NCI-H69 (cell line): ENCODE measurements around the gene TCEA3.

Experiments used
- DNase-seq: peaks from one replicate; lab custom pipeline; 2025; lab: John Stamatoyannopoulos, UW

The TCEA3 gene

DNA sequence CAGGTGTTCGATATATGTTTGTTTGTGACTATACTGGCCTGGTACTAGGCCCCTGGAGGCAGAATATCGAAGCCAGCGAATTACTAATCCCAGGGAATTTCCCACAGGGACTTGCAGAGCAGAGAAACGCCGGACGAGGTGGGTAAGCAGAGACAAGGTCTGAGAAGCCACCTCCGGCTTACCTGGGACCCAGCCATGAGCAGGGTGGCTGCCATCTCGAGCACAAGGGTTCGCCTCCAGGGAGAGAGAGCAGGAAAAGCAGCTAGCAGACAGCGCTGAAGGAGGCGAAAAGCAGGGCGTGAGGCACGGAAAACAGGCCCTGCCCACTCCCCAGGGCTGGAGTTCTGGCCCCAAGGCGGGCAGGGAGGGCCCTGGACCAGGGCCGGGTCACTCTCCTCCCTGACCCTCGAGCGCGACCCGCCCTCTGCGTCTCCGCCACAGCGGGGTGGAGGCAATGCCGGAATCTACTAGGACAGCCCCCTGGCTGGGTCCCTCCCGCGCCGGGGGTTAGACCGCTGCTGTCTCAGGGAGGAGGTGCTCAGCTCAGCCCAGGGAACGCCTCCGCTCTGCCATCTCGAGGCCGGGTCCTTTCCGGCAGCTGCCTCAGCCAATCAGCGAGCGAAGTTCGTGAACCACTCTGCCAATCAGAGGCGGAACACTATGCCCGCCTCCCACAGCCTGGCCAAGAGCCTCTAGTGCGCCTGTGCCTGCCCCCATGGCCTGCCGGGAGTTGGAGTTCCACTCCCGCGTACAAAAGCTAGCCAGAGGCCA, 56.6 kb downstream of the TCEA3 start:
- DNase-seq = peak; percentile 96

DNA sequence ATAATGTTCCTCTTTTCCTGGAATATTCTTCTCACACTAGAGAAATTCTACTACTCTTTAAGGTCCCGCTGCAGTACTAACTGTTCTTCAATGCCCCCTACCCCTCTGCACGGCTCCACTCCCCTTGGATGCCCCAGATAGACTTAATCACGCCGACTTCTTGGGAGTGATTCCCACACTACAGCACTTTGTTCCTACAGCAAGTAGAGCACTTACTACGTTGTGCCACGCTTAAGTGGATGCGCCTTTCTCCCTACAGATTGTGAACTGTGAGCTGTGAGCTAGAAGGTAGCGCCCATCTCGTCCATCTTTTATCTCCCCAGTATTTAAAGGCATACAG, 57.1 kb downstream of the TCEA3 start:
- no peak for DNase-seq

DNA sequence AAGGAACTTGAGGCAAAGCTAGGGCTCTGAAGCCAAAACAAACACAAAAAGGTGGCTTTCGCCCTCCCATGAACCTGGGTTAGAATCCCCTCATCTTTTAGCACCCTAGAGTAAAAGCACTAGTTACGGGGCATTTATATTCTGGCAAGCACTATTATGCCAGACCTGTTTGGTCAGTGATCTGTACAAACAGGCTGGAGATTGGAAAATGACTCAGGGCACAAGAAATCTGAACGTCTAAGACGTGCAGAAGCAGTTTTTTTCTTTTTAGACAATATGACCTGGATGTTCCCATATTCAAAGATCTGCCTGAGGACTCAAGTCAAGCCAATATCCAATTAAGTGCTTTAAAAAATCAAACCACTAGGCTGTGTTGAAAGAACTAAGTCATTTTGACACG, 58.0 kb downstream of the TCEA3 start:
- no peak for DNase-seq

DNA sequence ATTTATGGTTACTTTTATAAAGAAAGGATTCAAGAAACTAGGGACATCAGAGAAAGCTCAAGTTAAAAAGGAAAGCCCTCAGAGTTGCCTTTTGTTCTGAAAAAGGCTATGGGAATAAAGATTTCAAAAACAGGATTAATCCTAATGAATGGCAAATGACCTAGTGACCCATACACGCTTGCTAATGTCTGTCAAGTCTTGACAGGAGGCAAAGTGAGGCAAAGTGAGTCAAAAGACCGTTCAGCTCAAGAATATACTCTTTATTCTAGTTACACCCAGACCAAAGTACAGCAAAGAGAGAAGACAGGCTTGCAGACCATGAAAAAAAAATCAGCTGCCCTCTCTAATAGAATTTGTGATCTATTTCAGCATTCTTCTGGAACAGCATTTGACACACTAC, 58.4 kb downstream of the TCEA3 start:
- DNase-seq = no peak

DNA sequence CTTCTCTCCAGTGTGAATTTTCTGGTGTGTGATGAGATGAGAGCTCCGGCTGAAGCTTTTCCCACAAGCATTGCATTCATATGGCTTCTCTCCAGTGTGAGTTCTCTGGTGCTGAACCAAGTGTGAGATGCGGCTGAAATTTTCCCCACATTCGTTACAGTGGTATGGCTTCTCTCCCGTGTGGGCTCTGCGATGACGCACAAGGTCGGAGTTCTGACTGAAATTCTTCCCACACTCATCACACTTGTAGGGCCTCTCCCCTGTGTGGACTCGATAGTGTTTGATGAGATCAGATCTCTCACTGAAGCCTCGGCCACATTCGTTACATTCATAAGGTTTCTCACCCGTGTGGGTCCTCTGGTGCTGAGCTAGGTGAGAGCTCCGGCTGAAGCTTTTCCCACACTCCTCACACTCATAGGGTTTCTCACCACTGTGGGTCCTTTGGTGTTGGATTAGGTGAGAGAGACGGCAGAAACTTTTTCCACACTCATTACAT, 62.3 kb downstream of the TCEA3 start:
- DNase-seq = no peak

DNA sequence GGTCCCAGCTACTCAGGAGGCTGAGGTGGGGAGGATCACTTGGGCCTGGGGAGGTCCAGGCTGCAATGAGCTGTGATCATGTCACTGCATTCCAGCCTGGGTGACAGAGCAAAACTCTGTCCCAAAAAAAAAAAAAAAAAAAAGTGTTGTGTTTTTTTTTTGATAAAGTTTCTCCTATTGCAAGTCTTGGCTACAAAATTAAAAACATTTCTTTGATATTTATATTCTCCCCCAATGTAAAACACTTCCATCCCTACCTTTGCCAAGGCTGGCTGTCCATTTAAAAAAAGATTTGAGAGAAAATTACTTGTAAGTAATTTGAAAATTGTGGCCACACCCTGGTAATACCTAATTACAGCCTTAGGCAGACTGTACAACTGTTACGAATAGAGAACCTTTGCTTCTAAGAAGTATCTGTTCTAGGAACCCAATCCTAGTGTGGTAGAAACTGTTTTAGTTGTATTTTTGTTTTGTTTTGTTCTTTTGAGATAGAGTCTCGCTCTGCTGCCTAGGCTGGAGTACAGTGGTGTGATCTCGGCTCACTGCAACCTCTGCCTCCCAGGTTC, 66.2 kb downstream of the TCEA3 start:
- DNase-seq = no peak

DNA sequence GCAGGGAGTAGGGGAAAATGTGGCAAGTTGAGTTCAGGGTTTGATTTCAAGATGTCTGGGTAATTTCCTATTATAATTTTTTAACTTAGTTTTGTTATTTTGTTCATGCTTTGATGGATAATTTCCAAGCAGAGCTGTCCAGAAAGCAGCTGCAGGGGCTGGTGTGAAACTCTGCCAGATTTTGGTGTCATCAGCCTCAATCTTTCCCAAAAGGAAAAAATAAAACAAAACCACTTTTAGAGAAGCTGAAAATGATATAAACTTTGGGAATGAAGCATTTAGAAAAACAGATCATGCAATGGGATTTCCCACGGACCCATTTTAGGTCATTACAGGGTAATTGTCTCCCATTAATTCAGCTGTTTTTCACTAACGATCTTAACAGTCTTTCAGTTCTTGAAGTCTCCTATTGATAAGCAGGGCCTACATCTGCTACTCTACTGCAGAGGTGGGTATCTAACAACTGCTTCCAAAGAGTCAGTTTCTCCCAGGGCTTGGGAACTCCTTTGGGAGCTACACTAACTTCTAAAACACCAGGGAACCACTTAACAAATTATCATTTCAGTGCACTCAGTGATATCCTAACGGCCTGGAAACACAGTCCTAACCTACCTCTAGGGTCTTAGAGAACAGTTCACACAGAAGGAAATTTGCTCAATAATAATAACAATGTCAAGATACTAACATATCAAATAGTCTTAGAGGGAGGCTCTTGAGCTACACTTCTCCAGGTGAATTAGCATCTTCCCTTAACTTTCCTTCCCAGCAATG, 67.2 kb downstream of the TCEA3 start:
- DNase-seq = no peak

DNA sequence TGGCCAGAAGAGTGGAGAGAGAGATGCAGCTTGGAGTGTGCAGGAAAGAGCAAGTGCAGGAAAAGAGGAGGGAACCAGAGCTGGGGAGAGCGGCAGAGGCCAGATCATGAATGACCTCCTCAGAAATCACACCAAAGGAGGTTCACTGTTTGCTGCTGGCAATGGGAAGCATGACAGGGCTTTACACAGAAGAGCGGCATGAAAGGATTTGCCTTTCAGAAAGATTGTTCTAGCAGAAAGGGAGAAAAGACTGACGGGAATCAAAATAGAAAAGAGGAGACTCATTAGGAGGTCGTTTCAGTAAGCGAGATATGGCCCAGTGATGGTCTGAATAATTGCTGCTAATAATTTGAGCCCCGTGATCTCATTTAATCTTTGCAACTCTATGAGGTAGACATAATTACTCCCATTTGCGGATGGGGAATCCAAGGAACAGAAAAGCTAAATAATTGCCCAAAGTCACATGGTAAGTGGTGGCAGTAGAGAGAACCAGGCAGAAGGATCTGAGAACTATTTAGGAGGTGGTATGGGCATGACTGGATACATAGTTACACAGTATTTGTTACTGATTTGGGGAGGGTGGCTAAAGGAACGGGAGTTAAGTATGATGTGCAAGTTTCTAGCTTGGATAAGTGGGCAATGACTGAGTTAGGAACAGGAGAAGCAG, 67.9 kb downstream of the TCEA3 start:
- DNase-seq = no peak

DNA sequence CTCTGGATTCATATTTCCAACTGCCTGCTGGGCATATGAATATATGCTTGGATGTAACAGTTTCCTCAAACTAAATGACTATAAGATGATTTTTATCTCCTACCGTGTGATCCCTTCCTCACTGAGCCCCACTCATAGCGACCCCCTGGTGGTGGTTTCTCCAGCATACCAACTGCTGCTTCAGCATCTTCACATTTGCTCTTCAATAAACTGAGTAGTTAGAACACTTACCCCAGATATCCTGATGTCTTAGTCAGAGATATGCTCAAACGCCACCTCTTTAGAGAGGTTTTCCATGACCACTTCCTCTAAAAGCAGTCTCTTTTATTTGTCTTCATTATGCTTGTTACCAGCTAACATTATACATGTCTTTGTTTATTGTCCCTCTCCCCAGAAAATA, 70.3 kb downstream of the TCEA3 start:
- no peak for DNase-seq

DNA sequence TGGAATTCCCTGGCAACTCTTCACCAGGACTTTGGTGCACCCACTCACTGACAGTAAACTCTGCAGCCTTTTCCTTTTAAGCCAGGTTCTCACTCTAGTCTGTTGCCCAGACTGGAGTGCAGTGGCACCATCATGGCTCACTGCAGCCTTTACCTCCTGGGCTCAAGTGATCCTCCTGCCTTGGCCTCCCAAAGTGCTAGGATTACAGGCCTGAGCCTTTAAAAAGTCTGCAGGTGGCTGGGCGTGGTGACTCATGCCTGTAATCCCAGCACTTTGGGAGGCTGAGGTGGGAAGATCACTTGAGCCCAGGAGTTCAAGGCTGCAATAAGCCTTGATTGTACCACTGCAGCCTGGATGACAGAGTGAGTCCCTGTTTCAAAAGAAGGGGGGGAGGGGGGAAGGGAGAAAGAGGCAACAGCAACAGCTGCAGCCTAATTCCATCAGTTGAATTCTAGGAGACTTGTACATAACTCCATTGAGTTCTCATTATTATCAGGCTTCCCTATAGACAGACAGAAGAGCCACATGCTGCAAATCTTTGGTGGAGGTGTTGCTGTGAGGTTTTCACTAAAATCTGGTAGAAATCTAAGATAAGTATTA, 72.4 kb downstream of the TCEA3 start:
- DNase-seq = no peak

DNA sequence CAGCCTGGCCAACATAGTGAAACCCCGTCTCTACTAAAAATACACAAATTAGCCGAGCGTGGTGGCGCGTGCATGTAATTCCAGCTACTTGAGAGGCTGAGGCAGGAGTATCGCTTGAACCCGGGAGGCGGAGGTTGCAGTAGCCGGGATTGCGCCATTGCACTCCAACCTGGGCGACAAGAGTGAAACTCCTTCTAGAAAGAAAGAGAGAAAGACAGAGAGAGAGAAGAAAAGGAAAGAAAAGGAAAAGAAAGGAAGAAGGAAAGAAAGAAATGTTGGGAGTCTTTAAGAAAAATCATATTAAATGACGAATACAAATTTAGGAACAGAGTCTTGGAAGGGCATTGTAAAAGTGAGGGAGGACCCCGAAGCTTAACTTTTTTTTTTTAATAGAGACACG, 78.6 kb downstream of the TCEA3 start:
- no peak for DNase-seq

DNA sequence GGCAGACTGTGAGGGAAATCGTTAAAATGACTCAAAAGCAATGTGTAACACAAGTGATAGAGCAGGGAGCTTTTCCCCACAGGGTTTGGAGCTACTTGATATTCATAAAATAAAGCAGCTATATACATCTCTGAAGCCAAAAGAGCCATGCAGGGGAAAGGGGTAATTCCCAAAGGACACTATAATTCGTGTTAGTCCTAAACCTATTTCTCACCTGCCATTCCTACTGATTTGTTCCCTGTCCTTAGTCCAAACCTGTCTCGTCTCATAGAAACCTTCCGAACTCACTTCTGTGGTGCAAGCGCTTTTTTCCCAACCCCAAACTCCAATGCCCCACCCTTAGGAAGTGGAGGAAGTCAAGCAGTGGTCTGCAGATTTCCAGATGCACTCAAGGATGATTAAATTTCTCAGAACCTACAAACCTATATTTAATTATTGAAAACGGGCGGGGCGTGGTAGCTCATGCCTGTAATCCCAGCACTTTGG, 79.5 kb downstream of the TCEA3 start:
- peak; percentile 51 for DNase-seq

DNA sequence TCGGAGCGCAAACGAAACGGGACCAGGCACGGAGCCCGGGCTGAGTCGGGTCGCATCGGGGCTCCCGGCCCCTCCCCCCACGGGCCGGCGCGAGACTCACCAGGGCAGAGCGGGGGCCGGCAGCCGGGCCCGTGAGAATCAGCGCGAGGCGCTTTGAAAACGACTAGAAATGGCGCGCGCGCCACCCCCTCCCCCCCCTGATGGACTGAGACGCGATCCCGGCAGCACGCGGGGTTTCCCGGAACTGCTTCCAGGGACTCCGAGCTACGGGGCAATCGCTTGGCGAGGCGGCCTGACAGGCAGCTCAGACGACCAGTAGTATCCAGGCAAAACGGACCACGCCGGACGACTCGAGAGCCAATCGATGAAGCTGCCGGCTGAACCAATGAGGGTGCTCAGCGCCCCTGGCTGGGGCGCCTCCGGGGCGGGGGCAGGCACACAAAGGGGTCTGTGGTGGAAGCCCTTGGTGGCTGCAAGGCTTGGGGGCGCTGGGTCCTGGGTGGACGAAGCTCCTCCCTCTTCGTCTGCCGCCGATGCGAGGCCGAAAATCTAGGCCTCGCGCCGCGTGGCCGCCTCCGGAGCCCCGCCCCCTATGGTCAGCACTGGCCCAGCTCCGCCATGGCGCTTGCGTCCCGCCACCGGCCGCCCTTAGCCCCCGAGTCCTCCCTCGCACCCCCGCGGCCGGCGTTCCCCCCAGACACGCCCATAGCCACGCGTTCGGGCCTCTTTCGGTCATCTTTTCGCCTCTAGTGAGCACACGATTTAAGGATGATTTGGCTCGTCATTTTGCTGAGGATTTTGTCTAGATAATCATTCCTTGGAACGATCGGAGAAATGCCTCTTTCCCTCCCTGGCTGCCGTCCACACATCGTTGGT, 80.2 kb downstream of the TCEA3 start, which contains the start of gene HNRNPR:
HNRNPR (minus strand) TSS at position 174 of the 876 bp plus-strand sequence. CDS start 3,276 bp downstream, outside the sequence.
- peak; percentile 99 for DNase-seq

DNA sequence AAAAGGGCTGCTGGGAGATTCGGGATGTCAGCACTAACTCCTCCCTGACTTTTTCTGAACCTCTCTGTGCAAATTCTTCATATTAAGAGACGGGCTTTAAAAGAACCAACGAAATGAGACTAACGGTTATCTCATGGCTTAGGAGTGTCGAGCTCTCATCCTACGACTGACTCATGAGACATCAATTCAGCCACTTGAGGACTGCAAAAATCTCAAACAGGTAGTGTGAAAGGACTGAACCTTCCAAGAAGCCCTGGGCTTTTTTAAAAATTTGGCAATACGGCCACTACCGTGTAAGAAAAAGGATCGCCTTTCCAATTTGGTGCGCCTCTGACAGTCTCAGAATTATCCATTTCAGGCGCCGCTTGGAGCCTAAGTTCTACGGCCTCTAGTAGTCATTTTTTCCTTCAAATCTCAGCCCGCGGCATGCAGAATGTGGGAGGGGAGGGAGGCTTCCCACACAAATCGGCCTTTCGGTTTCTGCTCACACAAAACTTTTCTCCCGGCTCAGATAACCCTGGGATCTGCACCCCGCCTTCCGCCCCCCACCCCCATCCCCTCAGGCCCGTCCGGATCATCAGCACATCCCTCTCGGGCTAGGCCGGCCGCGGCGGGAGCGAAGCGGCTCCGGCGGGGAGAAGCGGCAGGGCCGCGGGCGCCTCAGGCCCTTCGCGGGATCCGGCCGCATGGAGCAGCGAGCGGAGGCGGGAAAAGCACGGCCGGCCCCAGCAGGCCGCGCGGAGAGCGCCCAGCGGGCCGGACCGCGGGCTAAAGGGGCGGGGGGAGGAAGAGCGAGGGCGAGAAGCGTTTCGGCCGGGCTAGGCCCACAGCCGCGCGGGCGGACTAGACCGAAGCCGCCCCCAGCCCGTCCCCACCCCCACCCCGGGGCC, 81.1 kb downstream of the TCEA3 start:
- DNase-seq = peak; percentile 82

DNA sequence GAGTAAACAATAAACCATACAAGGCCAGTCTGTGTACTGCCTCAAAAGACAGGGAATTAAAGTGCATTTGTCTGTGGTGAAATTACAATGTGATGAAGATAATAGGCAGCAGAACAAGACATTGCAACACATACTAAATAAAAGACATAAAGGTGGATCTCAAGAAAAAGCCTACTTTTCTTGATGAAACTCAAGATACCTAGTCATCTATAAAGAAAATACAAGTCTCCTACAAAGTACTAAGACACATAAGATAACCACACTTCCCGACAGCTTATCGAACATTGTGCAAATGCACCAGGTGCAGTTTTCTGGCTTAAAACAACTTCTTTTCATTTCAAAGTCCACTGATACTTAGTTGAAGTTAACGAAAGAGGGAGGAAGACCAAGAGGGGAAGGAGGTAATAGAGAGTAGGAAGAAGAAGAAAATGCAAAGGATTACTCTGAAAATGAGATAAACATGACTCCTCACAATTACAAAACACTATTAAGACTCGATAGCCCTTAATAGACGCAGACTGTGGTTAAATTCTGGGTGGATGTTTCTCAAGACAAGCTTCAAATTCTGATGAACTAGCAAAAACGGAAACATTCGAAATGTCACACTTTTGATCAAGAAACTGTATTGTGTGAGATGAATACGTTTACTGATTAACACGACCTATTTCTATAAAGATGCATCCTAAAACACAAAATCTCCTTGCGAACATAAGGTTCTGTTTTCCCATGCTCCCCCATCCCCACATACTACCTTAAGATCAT, 82.4 kb downstream of the TCEA3 start:
- DNase-seq = peak; percentile 10

DNA sequence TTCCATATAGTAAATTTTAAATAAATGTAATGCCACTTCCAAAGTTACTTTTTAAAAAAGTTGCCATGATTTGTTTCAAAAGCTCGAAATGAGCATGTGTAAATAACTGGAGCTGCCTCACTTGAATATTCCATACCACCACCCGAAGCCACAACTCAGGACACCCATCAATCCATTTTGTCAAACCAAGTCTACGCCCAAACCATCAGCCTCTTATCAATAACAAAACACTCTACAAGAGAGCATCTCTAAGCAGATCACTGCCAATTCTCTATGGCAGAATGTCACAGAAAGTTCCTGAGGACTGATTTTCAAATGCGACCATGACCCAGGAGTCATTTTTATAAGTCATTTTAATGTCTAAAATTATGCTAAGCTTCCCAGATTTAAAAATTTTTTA, 84.9 kb downstream of the TCEA3 start:
- no peak for DNase-seq

DNA sequence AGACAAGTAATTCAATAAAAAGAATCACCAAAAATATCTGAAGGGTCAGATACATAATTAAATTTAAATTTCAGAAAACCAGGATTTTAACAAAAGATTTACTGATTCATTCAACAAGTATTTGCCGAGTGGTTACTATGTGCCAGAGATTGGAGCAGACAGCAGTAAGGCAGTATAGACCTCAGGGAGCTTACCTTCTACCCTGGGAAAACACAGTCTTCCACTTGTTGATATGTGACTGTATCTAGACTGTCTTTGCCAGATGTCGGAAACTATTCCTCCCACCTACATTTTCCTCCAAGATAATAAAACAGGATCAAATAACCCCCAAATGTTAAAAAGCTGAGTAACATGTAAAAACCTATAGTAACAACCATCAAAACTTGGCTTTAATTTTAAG, 86.7 kb downstream of the TCEA3 start:
- no peak for DNase-seq

DNA sequence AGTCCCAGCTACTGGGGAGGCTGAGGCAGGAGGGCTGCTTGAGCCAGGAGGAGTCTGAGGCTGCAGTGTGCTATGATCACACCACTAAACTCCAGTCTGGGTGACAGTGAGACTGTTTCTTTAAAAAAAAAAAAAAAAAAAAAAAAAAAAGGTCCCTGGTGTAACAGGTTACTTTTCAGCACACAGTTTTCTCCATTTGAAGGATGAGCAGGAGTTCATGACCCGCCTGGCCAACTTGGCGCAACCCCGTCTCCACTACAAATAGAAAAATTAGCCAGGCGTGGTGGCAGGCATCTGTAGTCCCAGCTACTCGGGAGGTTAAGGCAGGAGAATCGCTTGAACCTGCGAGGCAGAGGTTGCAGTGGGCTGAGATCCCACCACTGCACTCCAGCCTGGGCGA, 92.8 kb downstream of the TCEA3 start:
- no peak for DNase-seq
